OCI-LY7 (cell line): ENCODE results near the gene HACD3.

Experiments used
- CTCF ChIP-seq: fragments of 200-600 bp; sonication (generic); conservative IDR thresholded peaks from 2 replicates; pipeline ENCODE4 v1.5.1; 2014; ENCODE audit warnings: mild to moderate bottlenecking, antibody characterized with exemption, low read length, moderate library complexity, mixed read lengths
- EZH2phosphoT487 ChIP-seq: fragments of 200-600 bp; sonication (generic); IDR thresholded peaks from 2 replicates; pipeline ENCODE4 v1.6.1; 2018; ENCODE audit warnings: low read depth, borderline replicate concordance, mild to moderate bottlenecking, mixed run types, antibody characterized with exemption, low read length, moderate library complexity, mixed read lengths

GRCh38 chr15:65619626-65620290, 89.5 kb downstream of the HACD3 start:
- TF ChIP-seq CTCF (no peak), EZH2phosphoT487 (no peak)
